Measurements from ENCODE around the gene KLHL17. TPM values are rescaled to one million over a fixed set of nuclear protein-coding genes. Genes with fewer than 3 reads are reported as not detected.

KLHL17 gene
- total RNA-seq, 2 experiments from 2014 or later, result 35.3 to 35.4 TPM

- Mint-ChIP-seq H3K27ac (no peak overlapping the region), H3K4me1 (peaks cover 8% of the 10 kb centered on the region), H3K4me3 (no peak overlapping the region), H3K36me3 (no peaks in the 10 kb centered on the region), H3K27me3 (peaks cover 41% of the 10 kb centered on the region), H3K9me3 (no peaks in the 10 kb centered on the region)
- DNase-seq, result no peak
- no peak for ATAC-seq (ENCODE audit: low read depth)
- POLR2A ChIA-PET, result no interaction called here
These were observed 33.1 kb upstream of the KLHL17 start for GRCh38 chr1:927234-927633.

GRCh38 chr1:927748-928147 lies 32.6 kb upstream of the KLHL17 start:
- ATAC-seq (ENCODE audit: low read depth) (no peak), DNase-seq (no peak)
- Mint-ChIP-seq H3K27me3 (peaks cover 36% of the 10 kb centered on the region), H3K4me3 (no peak overlapping the region), H3K9me3 (no peaks in the 10 kb centered on the region), H3K36me3 (no peaks in the 10 kb centered on the region), H3K4me1 (peaks cover 8% of the 10 kb centered on the region), H3K27ac (no peak overlapping the region)
- POLR2A ChIA-PET, result no interaction called here

GRCh38 chr1:928825-929661 lies 31.3 kb upstream of the KLHL17 start:
- H3K4me1 Mint-ChIP-seq, result peaks cover 5% of the 10 kb centered on the region
- no peaks in the 10 kb centered on the region for H3K36me3 Mint-ChIP-seq
- H3K27ac Mint-ChIP-seq, result no peak overlapping the region
- DNase-seq (no peak), ATAC-seq (ENCODE audit: low read depth) (no peak)
- POLR2A ChIA-PET, result interaction anchor here (1.0 kb wide), 1 partner anchor 13 kb away, joined by 3 read pairs; no protein-coding TSS in a partner anchor
- peaks cover 28% of the 10 kb centered on the region for H3K27me3 Mint-ChIP-seq
- H3K4me3 Mint-ChIP-seq, result no peak overlapping the region
- no peaks in the 10 kb centered on the region for H3K9me3 Mint-ChIP-seq

GRCh38 chr1:929712-930632 lies 30.4 kb upstream of the KLHL17 start:
- H3K36me3 Mint-ChIP-seq, result no peaks in the 10 kb centered on the region
- POLR2A ChIA-PET, result interaction anchor here (1.3 kb wide), 1 partner anchor 10 kb away, joined by 3 read pairs; no protein-coding TSS in a partner anchor
- DNase-seq (no peak), ATAC-seq (ENCODE audit: low read depth) (no peak)
- peaks cover 31% of the 10 kb centered on the region for H3K27me3 Mint-ChIP-seq
- no peak overlapping the region for H3K27ac Mint-ChIP-seq
- peaks cover 5% of the 10 kb centered on the region for H3K4me1 Mint-ChIP-seq
- no peak overlapping the region for H3K4me3 Mint-ChIP-seq
- no peaks in the 10 kb centered on the region for H3K9me3 Mint-ChIP-seq

GRCh38 chr1:930633-931138 lies 29.7 kb upstream of the KLHL17 start:
- DNase-seq (no peak), ATAC-seq (ENCODE audit: low read depth) (no peak)
- H3K9me3 Mint-ChIP-seq, result no peaks in the 10 kb centered on the region
- no peaks in the 10 kb centered on the region for H3K36me3 Mint-ChIP-seq
- H3K27ac Mint-ChIP-seq, result no peak overlapping the region
- POLR2A ChIA-PET, result interaction anchor here (1.3 kb wide), 1 partner anchor 10 kb away, joined by 3 read pairs; no protein-coding TSS in a partner anchor
- H3K4me1 Mint-ChIP-seq, result peaks cover 5% of the 10 kb centered on the region
- H3K27me3 Mint-ChIP-seq, result peaks cover 34% of the 10 kb centered on the region
- no peak overlapping the region for H3K4me3 Mint-ChIP-seq

GRCh38 chr1:931380-932172 lies 28.8 kb upstream of the KLHL17 start:
- Mint-ChIP-seq H3K4me3 (no peak overlapping the region), H3K27ac (no peak overlapping the region)

GRCh38 chr1:932173-932510 lies 28.2 kb upstream of the KLHL17 start:
- DNase-seq (no peak), ATAC-seq (ENCODE audit: low read depth) (no peak)
- no peaks in the 10 kb centered on the region for H3K9me3 Mint-ChIP-seq
- H3K4me1 Mint-ChIP-seq, result peaks cover 5% of the 10 kb centered on the region
- peaks cover 24% of the 10 kb centered on the region for H3K27me3 Mint-ChIP-seq
- H3K36me3 Mint-ChIP-seq, result no peaks in the 10 kb centered on the region
- POLR2A ChIA-PET, result interaction anchor here (1.6 kb wide), 1 partner anchor 9 kb away, joined by 3 read pairs; no protein-coding TSS in a partner anchor
- H3K27ac Mint-ChIP-seq, result no peak overlapping the region
- no peak overlapping the region for H3K4me3 Mint-ChIP-seq

More at GRCh38 chr1:931380-932172, 28.8 kb upstream of the KLHL17 start:
- H3K27me3 Mint-ChIP-seq, result peaks cover 25% of the 10 kb centered on the region
- H3K36me3 Mint-ChIP-seq, result no peaks in the 10 kb centered on the region
- POLR2A ChIA-PET, result interaction anchor here (1.3 to 1.6 kb wide), 2 partner anchors 9 to 10 kb away, joined by 3 read pairs; no protein-coding TSS in a partner anchor
- DNase-seq (no peak), ATAC-seq (ENCODE audit: low read depth) (no peak)
- peaks cover 5% of the 10 kb centered on the region for H3K4me1 Mint-ChIP-seq
- H3K9me3 Mint-ChIP-seq, result no peaks in the 10 kb centered on the region

- no peak overlapping the region for H3K27ac Mint-ChIP-seq
- peaks cover 5% of the 10 kb centered on the region for H3K4me1 Mint-ChIP-seq
These were observed 27.4 kb upstream of the KLHL17 start for GRCh38 chr1:932776-933602.

GRCh38 chr1:933603-933940 lies 26.8 kb upstream of the KLHL17 start:
- Mint-ChIP-seq H3K9me3 (no peaks in the 10 kb centered on the region), H3K4me1 (peaks cover 5% of the 10 kb centered on the region), H3K27ac (no peak overlapping the region), H3K27me3 (peaks cover 14% of the 10 kb centered on the region), H3K4me3 (no peak overlapping the region), H3K36me3 (no peaks in the 10 kb centered on the region)
- DNase-seq, result no peak
- no peak for ATAC-seq (ENCODE audit: low read depth)
- POLR2A ChIA-PET, result interaction anchor here (1.1 to 1.6 kb wide), 2 partner anchors 8 to 11 kb away, joined by 3 read pairs; no protein-coding TSS in a partner anchor

More at GRCh38 chr1:932776-933602, 27.4 kb upstream of the KLHL17 start:
- no peaks in the 10 kb centered on the region for H3K9me3 Mint-ChIP-seq
- POLR2A ChIA-PET, result interaction anchor here (1.1 to 1.6 kb wide), 2 partner anchors 8 to 11 kb away, joined by 3 read pairs; no protein-coding TSS in a partner anchor
- H3K4me3 Mint-ChIP-seq, result no peak overlapping the region
- no peaks in the 10 kb centered on the region for H3K36me3 Mint-ChIP-seq
- DNase-seq (no peak), ATAC-seq (ENCODE audit: low read depth) (no peak)
- peaks cover 16% of the 10 kb centered on the region for H3K27me3 Mint-ChIP-seq

- no peak for DNase-seq
- no peak for ATAC-seq (ENCODE audit: low read depth)
- H3K27me3 Mint-ChIP-seq, result peaks cover 19% of the 10 kb centered on the region
- peaks cover 5% of the 10 kb centered on the region for H3K4me1 Mint-ChIP-seq
- H3K36me3 Mint-ChIP-seq, result no peaks in the 10 kb centered on the region
- POLR2A ChIA-PET, result no interaction called here
- H3K9me3 Mint-ChIP-seq, result no peaks in the 10 kb centered on the region
- H3K4me3 Mint-ChIP-seq, result no peak overlapping the region
- H3K27ac Mint-ChIP-seq, result no peak overlapping the region
These were observed 25.2 kb upstream of the KLHL17 start for GRCh38 chr1:934991-935750.

GRCh38 chr1:935751-936231 lies 24.6 kb upstream of the KLHL17 start:
- Mint-ChIP-seq H3K4me1 (peaks cover 5% of the 10 kb centered on the region), H3K9me3 (no peaks in the 10 kb centered on the region), H3K27me3 (peaks cover 22% of the 10 kb centered on the region), H3K4me3 (no peak overlapping the region), H3K27ac (no peak overlapping the region), H3K36me3 (no peaks in the 10 kb centered on the region)
- DNase-seq, result no peak
- POLR2A ChIA-PET, result no interaction called here
- no peak for ATAC-seq (ENCODE audit: low read depth)
